Fibroblast of lung (primary cell): Measurements from ENCODE around the gene ANKRD62. TPM values are rescaled to one million over a fixed set of nuclear protein-coding genes. Genes with fewer than 3 reads are reported as not detected.

Experiments
- DNase-seq, 2 donors: peaks; one replicate each; pipeline versions ENCODE4 v3.0.0 to v3.0.0-alpha.2; 2010; ENCODE audit warnings: low read depth in 2 of 2
- H2AFZ ChIP-seq: 2 replicates; pipeline ENCODE4 v1.5.1; 2012; ENCODE audit warnings: low read length, control low read depth, inconsistent platforms
- H3K27ac ChIP-seq: 2 replicates; pipeline ENCODE4 v1.5.1; 2011; ENCODE audit warnings: low read length, control low read depth; ENCODE audit not compliant: insufficient read depth
- H3K27me3 ChIP-seq: 2 replicates; pipeline ENCODE4 v1.5.1; 2011; ENCODE audit warnings: mild to moderate bottlenecking, low read length; ENCODE audit not compliant: control insufficient read depth, insufficient read depth
- H3K36me3 ChIP-seq: 2 replicates; pipeline ENCODE4 v1.5.1; 2011; ENCODE audit warnings: low read length; ENCODE audit not compliant: control insufficient read depth, insufficient read depth
- H3K4me1 ChIP-seq: 2 replicates; pipeline ENCODE4 v1.5.1; 2011; ENCODE audit warnings: low read length; ENCODE audit not compliant: control insufficient read depth, insufficient read depth; ENCODE audit errors: extremely low read depth
- H3K4me2 ChIP-seq: 2 replicates; pipeline ENCODE4 v1.5.1; 2011; ENCODE audit warnings: low read length, control low read depth; ENCODE audit not compliant: insufficient read depth; ENCODE audit errors: extremely low read depth
- H3K4me3 ChIP-seq, 4 experiments: fragments of 200-600 bp in 1 of 4; sonication (generic) in 1 of 4; replicated peaks in 1 of 4; 2 replicates each; pipeline ENCODE4 v1.5.1; 2011 to 2016; ENCODE audit warnings: low read length in 4 of 4, low read depth in 3 of 4, mild to moderate bottlenecking in 3 of 4, control low read depth in 2 of 4, inconsistent platforms in 1 of 4, mixed read lengths in 1 of 4; ENCODE audit not compliant: insufficient read depth in 1 of 4; ENCODE audit errors: control extremely low read depth in 1 of 4
- H3K79me2 ChIP-seq: 2 replicates; pipeline ENCODE4 v1.5.1; 2012; ENCODE audit warnings: mild to moderate bottlenecking, low read length, inconsistent platforms; ENCODE audit not compliant: control insufficient read depth, insufficient read depth
- H3K9ac ChIP-seq: 2 replicates; pipeline ENCODE4 v1.5.1; 2011; ENCODE audit warnings: mild to moderate bottlenecking, low read length, control low read depth; ENCODE audit not compliant: insufficient read depth
- H3K9me3 ChIP-seq: 2 replicates; pipeline ENCODE4 v1.5.1; 2012; ENCODE audit warnings: low read depth, low read length; ENCODE audit not compliant: control insufficient read depth, insufficient read depth
- H4K20me1 ChIP-seq: 2 replicates; pipeline ENCODE4 v1.5.1; 2011; ENCODE audit warnings: low read length; ENCODE audit not compliant: control insufficient read depth, insufficient read depth; ENCODE audit errors: extremely low read depth
- EZH2 ChIP-seq: IDR thresholded peaks from 2 replicates; pipeline ENCODE4 v1.5.1; 2012; ENCODE audit warnings: low read length, control low read depth, mild to moderate bottlenecking; ENCODE audit errors: missing control alignments
- polyA plus RNA-seq, 2 donors: library from polyadenylated mRNA; depleted of rRNA in 1 of 2; stranded (reverse) in 1 of 2; unstranded in 1 of 2; fragments of >200 nt; gene quantifications; 2 replicates each; pipeline ENCODE4 v1.2.1, GENCODE V29; 2011 to 2012; ENCODE audit warnings: missing spikeins in 1 of 2
- total RNA-seq: library from RNA; depleted of rRNA; stranded (reverse); fragments of >200 nt; gene quantifications from 2 replicates; pipeline ENCODE4 v1.2.1, GENCODE V29; 2014
- TF ChIP-seq, protein P1 (sequence below), 2 donors: IDR thresholded peaks in 1 of 2; conservative IDR thresholded peaks in 1 of 2; 1 replicate in 1 of 2; 2 replicates in 1 of 2; pipeline ENCODE4 v1.5.1; 2011 to 2012; ENCODE audit warnings: low read length in 2 of 2, control low read depth in 1 of 2, inconsistent platforms in 1 of 2, low read depth in 1 of 2, mild to moderate bottlenecking in 1 of 2

ANKRD62 gene
- total and polyA plus RNA-seq, 2 donors (not counting 1 experiment from before 2014, with no cell fraction given), result not detected

DNA sequence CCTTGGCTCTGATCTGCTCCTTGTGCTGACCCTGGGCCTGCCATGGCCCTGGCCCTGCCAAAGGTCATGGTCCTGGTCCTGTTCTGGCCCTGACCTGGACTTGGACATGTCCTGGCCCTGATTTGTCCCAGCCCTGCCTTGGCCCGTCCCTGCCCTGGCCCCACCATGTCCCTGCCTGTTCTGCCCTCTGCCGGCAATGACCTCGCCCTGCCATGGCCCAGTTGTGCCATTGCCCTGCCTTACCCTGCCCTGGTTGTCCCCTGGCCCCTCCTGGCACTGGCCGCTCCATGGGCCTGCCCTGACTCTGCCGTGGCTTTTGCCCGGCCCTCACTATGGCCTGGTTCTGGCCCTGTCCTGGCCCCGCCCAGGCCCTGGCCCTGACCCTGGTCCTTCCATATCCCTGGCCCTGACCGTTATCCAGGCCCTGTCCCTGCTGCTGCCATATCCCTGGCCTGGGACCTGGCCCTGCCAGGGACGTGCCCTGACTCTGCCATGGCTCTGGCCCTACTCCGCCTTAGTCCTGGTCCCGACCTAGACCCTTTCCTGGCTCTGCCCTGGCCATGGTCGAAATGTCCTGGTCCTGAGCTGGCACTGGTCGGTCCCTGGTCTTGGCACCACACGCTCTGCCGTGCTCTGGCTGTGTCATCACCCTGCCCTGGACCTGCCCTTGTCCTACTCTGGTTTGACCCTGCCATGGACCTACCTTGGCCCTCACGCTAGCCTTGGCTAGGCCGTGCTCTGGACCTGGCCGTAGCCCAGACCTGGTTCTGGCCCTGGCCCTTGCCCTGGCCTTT, 6.8 kb upstream of the ANKRD62 start:
- no peak overlapping the region for H3K4me3 ChIP-seq
- H3K9me3 ChIP-seq, result no peaks in the 10 kb centered on the region
- H3K4me1 ChIP-seq, result no peaks in the 10 kb centered on the region
- no peak overlapping the region for H2AFZ ChIP-seq
- no peak overlapping the region for H3K27ac ChIP-seq
- no peak overlapping the region for H3K4me2 ChIP-seq
- no peaks in the 10 kb centered on the region for H3K79me2 ChIP-seq
- no peaks in the 10 kb centered on the region for H4K20me1 ChIP-seq
- H3K27me3 ChIP-seq, result no peaks in the 10 kb centered on the region
- no peak for TF ChIP-seq EZH2
- TF ChIP-seq, protein P1, sequence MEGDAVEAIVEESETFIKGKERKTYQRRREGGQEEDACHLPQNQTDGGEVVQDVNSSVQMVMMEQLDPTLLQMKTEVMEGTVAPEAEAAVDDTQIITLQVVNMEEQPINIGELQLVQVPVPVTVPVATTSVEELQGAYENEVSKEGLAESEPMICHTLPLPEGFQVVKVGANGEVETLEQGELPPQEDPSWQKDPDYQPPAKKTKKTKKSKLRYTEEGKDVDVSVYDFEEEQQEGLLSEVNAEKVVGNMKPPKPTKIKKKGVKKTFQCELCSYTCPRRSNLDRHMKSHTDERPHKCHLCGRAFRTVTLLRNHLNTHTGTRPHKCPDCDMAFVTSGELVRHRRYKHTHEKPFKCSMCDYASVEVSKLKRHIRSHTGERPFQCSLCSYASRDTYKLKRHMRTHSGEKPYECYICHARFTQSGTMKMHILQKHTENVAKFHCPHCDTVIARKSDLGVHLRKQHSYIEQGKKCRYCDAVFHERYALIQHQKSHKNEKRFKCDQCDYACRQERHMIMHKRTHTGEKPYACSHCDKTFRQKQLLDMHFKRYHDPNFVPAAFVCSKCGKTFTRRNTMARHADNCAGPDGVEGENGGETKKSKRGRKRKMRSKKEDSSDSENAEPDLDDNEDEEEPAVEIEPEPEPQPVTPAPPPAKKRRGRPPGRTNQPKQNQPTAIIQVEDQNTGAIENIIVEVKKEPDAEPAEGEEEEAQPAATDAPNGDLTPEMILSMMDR (conservative IDR thresholded peaks at IDR 0.05 in 1 of 2, IDR thresholded peaks at IDR 0.05 in 1 of 2; ENCODE audit: low read depth in 1 of 2, low read length in 2 of 2), result no peak
- H3K36me3 ChIP-seq, result no peaks in the 10 kb centered on the region
- H3K9ac ChIP-seq, result no peak overlapping the region
- no peak for DNase-seq

DNA sequence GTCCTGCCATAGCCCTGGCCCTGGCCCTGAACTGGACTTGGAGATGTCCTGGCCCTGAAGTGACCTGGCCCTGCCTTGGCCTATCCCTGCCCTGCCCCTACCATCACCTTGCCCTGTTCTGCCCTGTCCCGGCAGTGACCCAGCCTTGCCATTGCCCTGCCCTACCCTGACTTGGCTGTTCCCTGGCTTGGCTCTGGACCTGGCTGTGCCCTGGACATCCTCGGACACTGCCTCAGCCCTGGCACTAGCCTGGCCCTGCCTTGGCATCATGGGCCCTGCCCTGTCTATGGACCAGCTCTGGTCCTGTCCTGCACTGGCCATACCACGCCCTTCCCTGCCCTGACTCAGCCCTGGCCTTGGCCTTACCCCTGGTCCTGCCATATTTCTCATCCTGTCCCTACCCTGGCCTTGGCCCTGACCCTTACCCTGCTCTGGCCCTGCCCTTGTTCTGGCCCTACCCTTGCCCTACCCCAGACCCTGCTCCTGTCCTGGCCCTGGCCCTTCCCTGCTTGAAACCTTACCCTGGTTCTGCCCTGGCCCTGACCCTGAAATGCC, 6.1 kb upstream of the ANKRD62 start:
- Histone ChIP-seq H3K27me3 (no peaks in the 10 kb centered on the region), H3K9me3 (no peaks in the 10 kb centered on the region), H2AFZ (no peak overlapping the region), H3K36me3 (no peaks in the 10 kb centered on the region), H3K4me1 (no peaks in the 10 kb centered on the region), H3K4me2 (no peak overlapping the region), H3K9ac (no peak overlapping the region), H3K27ac (no peak overlapping the region), H3K4me3 (no peak overlapping the region), H4K20me1 (no peaks in the 10 kb centered on the region), H3K79me2 (no peaks in the 10 kb centered on the region)
- TF ChIP-seq EZH2, result no peak
- TF ChIP-seq, protein P1 (conservative IDR thresholded peaks at IDR 0.05 in 1 of 2, IDR thresholded peaks at IDR 0.05 in 1 of 2; ENCODE audit: low read depth in 1 of 2, low read length in 2 of 2), result no peak
- no peak for DNase-seq

DNA sequence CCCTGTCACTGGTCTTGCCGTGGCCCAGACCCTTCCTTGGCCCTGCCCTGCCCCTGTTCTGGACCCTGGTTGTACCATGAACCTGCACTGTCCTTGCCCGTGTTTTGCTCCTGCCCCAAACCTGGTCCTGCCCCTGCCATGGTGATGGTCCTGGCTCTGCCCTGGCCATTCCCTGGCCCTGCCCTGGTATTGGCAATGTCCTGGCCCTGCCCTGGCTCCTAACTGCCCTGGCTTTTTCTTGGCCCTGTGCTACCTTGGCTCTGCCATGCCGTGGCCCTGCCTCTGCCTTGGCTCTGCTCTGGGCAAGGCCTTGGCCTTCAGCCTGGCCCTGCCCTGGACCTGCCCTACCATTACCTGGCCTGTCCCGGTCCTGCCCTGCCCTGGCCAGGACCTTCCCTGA, 5.5 kb upstream of the ANKRD62 start:
- Histone ChIP-seq H3K4me2 (no peak overlapping the region), H3K79me2 (no peaks in the 10 kb centered on the region), H3K27ac (no peak overlapping the region), H4K20me1 (no peaks in the 10 kb centered on the region), H3K4me3 (no peak overlapping the region), H3K9ac (no peak overlapping the region), H3K4me1 (no peaks in the 10 kb centered on the region), H2AFZ (no peak overlapping the region), H3K27me3 (no peaks in the 10 kb centered on the region), H3K9me3 (no peaks in the 10 kb centered on the region), H3K36me3 (no peaks in the 10 kb centered on the region)
- DNase-seq, result no peak
- TF ChIP-seq, protein P1 (conservative IDR thresholded peaks at IDR 0.05 in 1 of 2, IDR thresholded peaks at IDR 0.05 in 1 of 2; ENCODE audit: low read depth in 1 of 2, low read length in 2 of 2), result no peak
- TF ChIP-seq EZH2, result no peak
